ENCODE results near the gene OPCML.

Gene OPCML

GRCh38 chr11:133399855-133400625, 132.3 kb downstream of the OPCML start:
- no peak for ATAC-seq
- TF ChIP-seq ZFP3 (CRISPR knock-in tag; IDR thresholded peaks at IDR 0.05), result no peak
- no peak for TF ChIP-seq CSRNP3 (CRISPR knock-in tag; IDR thresholded peaks at IDR 0.05)
- TF ChIP-seq POU6F1 (CRISPR knock-in tag; IDR thresholded peaks at IDR 0.05; ENCODE audit: borderline replicate concordance, low read depth), result no peak
- no peak for TF ChIP-seq ZNF70 (CRISPR knock-in tag; IDR thresholded peaks at IDR 0.05)
- no peak for TF ChIP-seq RARB (CRISPR knock-in tag; IDR thresholded peaks at IDR 0.05)
- TF ChIP-seq CSDC2 (CRISPR knock-in tag; IDR thresholded peaks at IDR 0.05), result no peak
- TF ChIP-seq TCF4 (CRISPR knock-in tag; IDR thresholded peaks at IDR 0.05; ENCODE audit: borderline replicate concordance), result no peak
- no peak for TF ChIP-seq ZC3H10 (CRISPR knock-in tag; IDR thresholded peaks at IDR 0.05)
- TF ChIP-seq ISL1 (CRISPR knock-in tag; IDR thresholded peaks at IDR 0.05), result no peak
- no peak for TF ChIP-seq ESRRG (CRISPR knock-in tag; IDR thresholded peaks at IDR 0.05)
- no peak for TF ChIP-seq ZFP30 (CRISPR knock-in tag; IDR thresholded peaks at IDR 0.05)
- no peak for TF ChIP-seq ZNF8 (CRISPR knock-in tag; IDR thresholded peaks at IDR 0.05)

- ATAC-seq, result no peak
- TF ChIP-seq CSDC2 (CRISPR knock-in tag; IDR thresholded peaks at IDR 0.05) (no peak), ZFP3 (CRISPR knock-in tag; IDR thresholded peaks at IDR 0.05) (no peak), ZNF70 (CRISPR knock-in tag; IDR thresholded peaks at IDR 0.05) (no peak), ZNF8 (CRISPR knock-in tag; IDR thresholded peaks at IDR 0.05) (no peak), TCF4 (CRISPR knock-in tag; IDR thresholded peaks at IDR 0.05; ENCODE audit: borderline replicate concordance) (no peak), BACH2 (CRISPR knock-in tag; IDR thresholded peaks at IDR 0.05; ENCODE audit: borderline replicate concordance) (no peak), OSR1 (CRISPR knock-in tag; IDR thresholded peaks at IDR 0.05) (no peak), POU6F1 (CRISPR knock-in tag; IDR thresholded peaks at IDR 0.05; ENCODE audit: borderline replicate concordance, low read depth) (no peak), ESRRG (CRISPR knock-in tag; IDR thresholded peaks at IDR 0.05) (no peak), PPARA (CRISPR knock-in tag; IDR thresholded peaks at IDR 0.05; ENCODE audit: borderline replicate concordance) (no peak), TSHZ2 (CRISPR knock-in tag; IDR thresholded peaks at IDR 0.05) (no peak)
Observed at GRCh38 chr11:133399294-133399693, 133.0 kb downstream of the OPCML start.

GRCh38 chr11:133390803-133391202, 141.5 kb downstream of the OPCML start:
- TF ChIP-seq ZNF70 (CRISPR knock-in tag; IDR thresholded peaks at IDR 0.05) (no peak), BACH2 (CRISPR knock-in tag; IDR thresholded peaks at IDR 0.05; ENCODE audit: borderline replicate concordance) (no peak), ARNTL (CRISPR knock-in tag; IDR thresholded peaks at IDR 0.05; ENCODE audit: borderline replicate concordance, low read depth) (no peak), CSRNP3 (CRISPR knock-in tag; IDR thresholded peaks at IDR 0.05) (no peak), RARB (CRISPR knock-in tag; IDR thresholded peaks at IDR 0.05) (no peak), GLIS3 (CRISPR knock-in tag; IDR thresholded peaks at IDR 0.05) (no peak), ZFP3 (CRISPR knock-in tag; IDR thresholded peaks at IDR 0.05) (no peak), TOX (CRISPR knock-in tag; IDR thresholded peaks at IDR 0.05; ENCODE audit: borderline replicate concordance) (no peak), CREB5 (CRISPR knock-in tag; IDR thresholded peaks at IDR 0.05; ENCODE audit: low read depth) (no peak), ZFP30 (CRISPR knock-in tag; IDR thresholded peaks at IDR 0.05) (no peak), ZNF8 (CRISPR knock-in tag; IDR thresholded peaks at IDR 0.05) (no peak), POU6F1 (CRISPR knock-in tag; IDR thresholded peaks at IDR 0.05; ENCODE audit: borderline replicate concordance, low read depth) (no peak), TCF4 (CRISPR knock-in tag; IDR thresholded peaks at IDR 0.05; ENCODE audit: borderline replicate concordance) (no peak), OSR1 (CRISPR knock-in tag; IDR thresholded peaks at IDR 0.05) (no peak), ESRRG (CRISPR knock-in tag; IDR thresholded peaks at IDR 0.05) (no peak)
- ATAC-seq, result no peak

All from SK-N-SH treated with all-trans-retinoic acid at 6 μM for 48 hours (cell line).